Endothelial cell of umbilical vein (primary cell): ENCODE data around the gene NKG7. TPM values are rescaled to one million over a fixed set of nuclear protein-coding genes. Genes with fewer than 3 reads are reported as not detected.

Source experiments
- BruUV-seq: library from RNA; stranded (reverse); fragments of 400-500 nt; replicated peaks from 2 replicates; lab custom pipeline; 2021; lab: Mats Ljungman, UMichigan
- CTCF ChIA-PET: fragments of 300-600, 350-600 bp; sonication (Branson Sonifier 250); formaldehyde crosslinking; loops from one replicate; lab custom pipeline; 2021; ENCODE audit warnings: antibody characterized with exemption, inconsistent platforms; lab: Charles Lee
- POLR2A ChIA-PET: fragments of 300-600, 350-600 bp; sonication (Branson Sonifier 250); formaldehyde crosslinking; loops from one replicate; lab custom pipeline; 2021; ENCODE audit warnings: antibody characterized with exemption, inconsistent platforms; lab: Charles Lee
- DNase-seq: peaks from one replicate; pipeline ENCODE4 v3.0.0-alpha.2; 2011; ENCODE audit warnings: low read depth, low spot score
- FAIRE-seq: peaks from 2 replicates; lab custom pipeline; 2011; peaks lifted over from hg19 to GRCh38; lab: Jason Lieb, UNC
- H2AFZ ChIP-seq: 2 replicates; pipeline ENCODE4 v1.6.0; 2012; ENCODE audit warnings: low read depth, low read length, control low read depth, inconsistent platforms
- H3K27ac ChIP-seq: 2 replicates; pipeline ENCODE4 v1.5.1; 2011; ENCODE audit warnings: low read depth, mild to moderate bottlenecking, control low read depth, low read length, moderate library complexity; ENCODE audit not compliant: insufficient read depth
- H3K27me3 ChIP-seq, 2 experiments: 2 replicates each; pipeline versions ENCODE4 v1.6.0 to v1.6.1; 2011; ENCODE audit warnings: low read length in 2 of 2, mixed read lengths in 1 of 2; ENCODE audit not compliant: control insufficient read depth in 2 of 2, insufficient read depth in 2 of 2
- H3K36me3 ChIP-seq, 2 experiments: 2 replicates in 1 of 2; 3 replicates in 1 of 2; pipeline ENCODE4 v1.5.1; 2011; ENCODE audit warnings: low read length in 2 of 2, mild to moderate bottlenecking in 1 of 2, moderate library complexity in 1 of 2; ENCODE audit not compliant: control insufficient read depth in 2 of 2, insufficient read depth in 2 of 2; ENCODE audit errors: extremely low read depth in 1 of 2
- H3K4me1 ChIP-seq: 3 replicates; pipeline ENCODE4 v1.5.1; 2011; ENCODE audit warnings: mild to moderate bottlenecking, low read length; ENCODE audit not compliant: control insufficient read depth, insufficient read depth; ENCODE audit errors: extremely low read depth
- H3K4me2 ChIP-seq: 2 replicates; pipeline ENCODE4 v1.6.1; 2011; ENCODE audit warnings: low read length, control low read depth, mixed read lengths; ENCODE audit not compliant: insufficient read depth
- H3K4me3 ChIP-seq, 3 experiments: fragments of 200-600 bp in 1 of 3; sonication (generic), shearing (Covaris generic) in 1 of 3; replicated peaks in 1 of 3; 2 replicates each; pipeline ENCODE4 v1.5.1; 2011 to 2016; ENCODE audit warnings: control low read depth in 3 of 3, low read length in 3 of 3, mild to moderate bottlenecking in 2 of 3, inconsistent platforms in 1 of 3, low read depth in 1 of 3, moderate library complexity in 1 of 3; ENCODE audit not compliant: insufficient read depth in 1 of 3
- H3K79me2 ChIP-seq: 2 replicates; pipeline ENCODE4 v1.6.0; 2012; ENCODE audit warnings: low read length, inconsistent platforms; ENCODE audit not compliant: control insufficient read depth, insufficient read depth
- H3K9ac ChIP-seq: replicated peaks from 2 replicates; pipeline ENCODE3; 2011; ENCODE audit warnings: low read length, control low read depth; ENCODE audit not compliant: insufficient read depth; ENCODE audit errors: extremely low read depth
- H3K9me1 ChIP-seq: replicated peaks from 3 replicates; pipeline ENCODE4 v1.6.0; 2011; ENCODE audit warnings: mild to moderate bottlenecking, low read length; ENCODE audit not compliant: control insufficient read depth, insufficient read depth; ENCODE audit errors: extremely low read depth
- H3K9me3 ChIP-seq: replicated peaks from 2 replicates; pipeline ENCODE4 v1.5.1; 2012; ENCODE audit warnings: low read length, inconsistent platforms; ENCODE audit not compliant: control insufficient read depth, insufficient read depth
- H4K20me1 ChIP-seq: replicated peaks from 2 replicates; pipeline ENCODE3; 2011; ENCODE audit warnings: mild to moderate bottlenecking, low read length; ENCODE audit not compliant: control insufficient read depth, insufficient read depth; ENCODE audit errors: extremely low read depth
- CTCF ChIP-seq, 2 donors: IDR thresholded peaks; 1 replicate in 1 of 2; 2 replicates in 1 of 2; pipeline ENCODE4 v1.5.1; 2011; ENCODE audit warnings: low read length in 2 of 2, mild to moderate bottlenecking in 2 of 2, moderate library complexity in 2 of 2, control low read depth in 1 of 2, inconsistent platforms in 1 of 2, low read depth in 1 of 2; ENCODE audit not compliant: insufficient read depth in 1 of 2; ENCODE audit errors: extremely low read depth in 1 of 2
- EZH2 ChIP-seq: IDR thresholded peaks from 2 replicates; pipeline ENCODE4 v1.6.1; 2012; ENCODE audit warnings: borderline replicate concordance, low read depth, mild to moderate bottlenecking, moderate library complexity, low read length, inconsistent platforms; ENCODE audit not compliant: severe bottlenecking
- FOS ChIP-seq: IDR thresholded peaks from 2 replicates; pipeline ENCODE4 v1.6.1; 2011; ENCODE audit warnings: mild to moderate bottlenecking, low read length, moderate library complexity, borderline replicate concordance; ENCODE audit not compliant: insufficient read depth
- GATA2 ChIP-seq: IDR thresholded peaks from 2 replicates; pipeline ENCODE4 v1.7.0; 2011; ENCODE audit warnings: low read depth, mild to moderate bottlenecking, moderate library complexity, mixed read lengths, low read length; ENCODE audit not compliant: insufficient read length, insufficient read depth
- JUN ChIP-seq: IDR thresholded peaks from 2 replicates; pipeline ENCODE4 v1.6.1; 2011; ENCODE audit warnings: borderline replicate concordance, low read depth; ENCODE audit not compliant: insufficient read length, insufficient read depth
- MYC ChIP-seq: IDR thresholded peaks from one replicate; pipeline ENCODE4 v1.6.1; 2011; ENCODE audit warnings: mild to moderate bottlenecking, low read depth, low read length
- POLR2A ChIP-seq: IDR thresholded peaks from 2 replicates; pipeline ENCODE4 v1.6.1; 2012; ENCODE audit warnings: low read depth, mild to moderate bottlenecking, control low read depth, low read length
- POLR2AphosphoS5 ChIP-seq: IDR thresholded peaks from 2 replicates; pipeline ENCODE4 v1.6.1; 2012; ENCODE audit warnings: low read depth, mild to moderate bottlenecking, control low read depth, low read length, moderate library complexity; ENCODE audit not compliant: insufficient read depth
- dilution Hi-C: fragments of 300-500 bp; cut with MboI; formaldehyde crosslinking; loops from one replicate; pipeline ENCODE4 v1.15.0; 2019; ENCODE audit warnings: low sequenced_read_pairs; ENCODE audit not compliant: extremely low pct_ligation_motif_present
- intact Hi-C: fragments of 100-400 bp; cut with micrococcal nuclease; formaldehyde crosslinking; loops from one replicate; pipeline ENCODE4 v1.10.0; 2022
- polyA plus RNA-seq, 4 experiments: library from polyadenylated mRNA; depleted of rRNA in 3 of 4; stranded (reverse) in 3 of 4; unstranded in 1 of 4; fragments of >200 nt; gene quantifications; 2 replicates each; pipeline versions ENCODE4 v1.2.1 to v1.2.3, GENCODE V29; 2011 to 2012; ENCODE audit warnings: missing spikeins in 1 of 4
- total RNA-seq: library from RNA; stranded (reverse); gene quantifications from 2 replicates; pipeline ENCODE4 v1.2.3, GENCODE V29; 2021
- TF ChIP-seq, protein P1 (sequence below): IDR thresholded peaks from 2 replicates; pipeline ENCODE4 v1.6.1; 2011; ENCODE audit not compliant: insufficient read depth, insufficient read length

Gene NKG7
- total and polyA plus RNA-seq, 2 donors (not counting 3 experiments of a cell fraction or from before 2014, with no cell fraction given) = not detected

DNA sequence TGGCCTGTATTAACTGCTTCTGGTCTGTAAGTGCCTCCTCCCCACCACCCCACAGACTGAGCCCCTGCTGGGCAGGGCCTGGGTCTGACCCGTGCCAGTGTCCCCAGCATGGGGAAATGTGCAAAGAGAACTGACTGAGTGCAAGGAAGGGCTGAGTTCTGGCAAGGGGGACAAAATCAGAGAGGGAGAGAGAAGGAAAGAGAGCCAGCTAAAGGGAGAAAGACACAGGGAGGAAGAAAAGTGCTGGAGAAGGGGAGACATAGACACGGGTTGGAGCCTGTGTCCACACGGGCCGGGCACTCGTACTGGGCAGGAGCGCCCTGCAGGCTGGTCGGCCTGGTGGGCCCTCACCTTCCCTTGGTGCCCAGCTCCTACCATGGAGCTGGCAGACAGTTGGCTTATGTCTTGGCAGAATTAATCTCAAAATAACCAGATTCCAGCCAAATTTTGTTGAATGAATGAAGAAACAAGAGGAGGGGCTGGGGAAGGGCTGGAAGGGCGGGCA lies 1.2 kb downstream of the NKG7 start:
- Histone ChIP-seq H3K36me3 (no peaks in the 10 kb centered on the region), H4K20me1 (no peaks in the 10 kb centered on the region), H3K4me2 (no peak overlapping the region), H3K9me3 (no peaks in the 10 kb centered on the region), H3K4me1 (peaks cover 6% of the 10 kb centered on the region), H3K27me3 (no peaks in the 10 kb centered on the region), H3K27ac (no peak overlapping the region), H2AFZ (no peak overlapping the region), H3K9me1 (no peaks in the 10 kb centered on the region), H3K9ac (no peak overlapping the region), H3K4me3 (no peak overlapping the region), H3K79me2 (no peaks in the 10 kb centered on the region)
- ChIA-PET POLR2A (no interaction called here), CTCF (interaction anchor here (1.3 kb wide), 1 partner anchor 46 kb away, joined by 3 read pairs; the partner anchor contains the start of gene SIGLEC10)
- FAIRE-seq = no peak
- dilution Hi-C loops (no loop called here), intact Hi-C loops (no loop called here)
- no TSS peak for BruUV-seq
- DNase-seq = no peak
- no peak for TF ChIP-seq POLR2AphosphoS5
- TF ChIP-seq POLR2A = no peak
- no peak for TF ChIP-seq MYC
- TF ChIP-seq, protein P1, sequence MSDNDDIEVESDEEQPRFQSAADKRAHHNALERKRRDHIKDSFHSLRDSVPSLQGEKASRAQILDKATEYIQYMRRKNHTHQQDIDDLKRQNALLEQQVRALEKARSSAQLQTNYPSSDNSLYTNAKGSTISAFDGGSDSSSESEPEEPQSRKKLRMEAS = no peak
- no peak for TF ChIP-seq GATA2
- TF ChIP-seq FOS = no peak
- no peak for TF ChIP-seq CTCF (IDR thresholded peaks at IDR 0.05; ENCODE audit: extremely low read depth in 1 of 2, insufficient read depth in 1 of 2, low read depth in 1 of 2, low read length in 2 of 2)
- TF ChIP-seq JUN = no peak
- no peak for TF ChIP-seq EZH2
